Activated CD4-positive, alpha-beta T cell treated with anti-CD3 and anti-CD28 coated beads, Interleukin-2, amount 50 U/mL, for 48 hours (primary cell): ENCODE data around the gene HK1.
"Not testable (repeated sequence)": the region's sequence is repeated elsewhere in the genome, so short reads cannot be mapped to it uniquely, and the experiment has no call there.

ENCODE experiments used
- DNase-seq, 2 experiments: peaks; one replicate each; pipeline ENCODE4 v3.0.0-alpha.2; 2020

HK1 gene

DNA sequence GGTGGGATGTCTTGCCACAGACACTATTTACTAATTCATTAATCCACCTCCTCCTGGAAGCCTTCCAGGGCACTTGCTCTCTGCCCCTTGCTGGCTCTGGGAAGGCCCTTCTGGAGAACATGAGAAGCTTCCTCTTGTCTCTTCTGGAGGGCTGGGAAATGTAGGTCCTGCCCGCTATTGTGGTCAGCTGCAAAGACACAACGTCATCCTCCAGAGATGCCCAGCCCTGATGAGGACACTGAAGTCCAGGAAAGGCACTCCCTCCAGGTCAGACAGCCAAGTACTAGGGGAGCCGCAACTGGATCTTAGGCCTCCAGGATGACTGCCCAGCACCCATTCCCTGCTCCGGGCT, 148.1 kb downstream of the HK1 start:
- no peak for DNase-seq

GRCh38 chr10:69428165-69428564, 149.9 kb downstream of the HK1 start:
- DNase-seq: no peak

DNA sequence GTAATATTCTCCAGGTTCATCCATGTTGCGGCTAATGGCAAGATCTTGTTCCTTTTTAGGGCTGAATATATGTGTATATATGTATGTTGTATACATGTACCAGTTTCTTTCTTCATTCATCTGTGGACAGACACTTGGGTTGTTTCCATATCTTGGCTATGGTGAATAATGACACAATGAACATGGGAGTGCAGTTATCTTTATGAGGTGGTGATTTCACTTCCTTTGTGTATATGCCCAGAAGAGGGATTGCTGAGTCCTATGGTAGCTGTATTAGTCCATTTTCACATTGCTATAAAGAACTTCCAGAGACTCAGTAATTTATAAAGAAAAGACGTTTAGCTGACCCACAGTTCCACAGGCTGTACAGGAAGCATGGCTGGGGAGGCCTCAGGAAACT, 155.9 kb downstream of the HK1 start:
- no peak for DNase-seq

- DNase-seq: no peak
Measured at GRCh38 chr10:69434926-69435325, 156.6 kb downstream of the HK1 start.

GRCh38 chr10:69435966-69436520, 157.7 kb downstream of the HK1 start:
- DNase-seq: no peak

DNA sequence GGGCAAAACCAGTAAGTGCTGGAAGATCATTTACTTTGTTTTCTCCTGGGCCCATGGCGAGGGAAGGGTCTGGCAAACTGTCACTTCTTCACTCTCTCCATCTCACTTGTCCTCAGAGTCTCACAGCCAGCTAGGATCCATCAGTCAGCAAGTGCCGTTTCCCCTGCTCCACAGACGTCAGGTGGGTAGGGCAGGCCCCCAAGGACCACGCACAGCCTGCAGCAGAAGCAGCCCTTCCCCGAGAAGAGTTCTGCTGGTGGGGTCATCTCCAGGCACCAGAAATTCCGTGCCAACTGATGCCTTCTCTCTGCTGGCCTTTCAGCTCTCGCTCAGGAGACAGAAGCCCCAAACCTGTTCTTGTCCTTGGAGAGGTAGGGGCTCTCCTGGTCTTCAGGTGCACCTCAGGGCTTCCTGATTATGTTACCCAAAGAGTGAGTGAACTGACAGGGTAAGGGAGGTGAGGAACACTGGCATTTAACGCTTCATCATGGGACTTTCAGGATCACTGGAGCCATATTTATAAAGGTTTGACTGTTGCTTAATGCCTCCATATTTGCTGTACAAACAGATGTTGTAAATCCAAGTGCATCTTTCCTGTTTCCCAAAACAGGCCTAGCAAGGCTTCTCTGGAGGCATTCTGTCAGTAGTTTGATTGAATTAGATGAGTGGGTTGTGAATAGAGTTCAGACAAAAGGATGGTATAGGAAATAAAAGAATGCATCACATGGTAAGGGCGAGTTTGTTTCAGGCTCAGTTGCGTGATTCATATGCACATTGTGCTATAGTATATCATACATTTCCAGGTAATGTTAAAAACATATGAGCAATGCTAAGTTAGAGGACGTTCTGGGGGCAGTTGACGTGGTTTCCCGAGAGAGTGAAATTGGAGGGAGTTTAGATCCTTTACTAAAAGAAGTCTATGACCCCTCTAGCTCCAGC, 159.3 kb downstream of the HK1 start:
- DNase-seq: no peak

DNA sequence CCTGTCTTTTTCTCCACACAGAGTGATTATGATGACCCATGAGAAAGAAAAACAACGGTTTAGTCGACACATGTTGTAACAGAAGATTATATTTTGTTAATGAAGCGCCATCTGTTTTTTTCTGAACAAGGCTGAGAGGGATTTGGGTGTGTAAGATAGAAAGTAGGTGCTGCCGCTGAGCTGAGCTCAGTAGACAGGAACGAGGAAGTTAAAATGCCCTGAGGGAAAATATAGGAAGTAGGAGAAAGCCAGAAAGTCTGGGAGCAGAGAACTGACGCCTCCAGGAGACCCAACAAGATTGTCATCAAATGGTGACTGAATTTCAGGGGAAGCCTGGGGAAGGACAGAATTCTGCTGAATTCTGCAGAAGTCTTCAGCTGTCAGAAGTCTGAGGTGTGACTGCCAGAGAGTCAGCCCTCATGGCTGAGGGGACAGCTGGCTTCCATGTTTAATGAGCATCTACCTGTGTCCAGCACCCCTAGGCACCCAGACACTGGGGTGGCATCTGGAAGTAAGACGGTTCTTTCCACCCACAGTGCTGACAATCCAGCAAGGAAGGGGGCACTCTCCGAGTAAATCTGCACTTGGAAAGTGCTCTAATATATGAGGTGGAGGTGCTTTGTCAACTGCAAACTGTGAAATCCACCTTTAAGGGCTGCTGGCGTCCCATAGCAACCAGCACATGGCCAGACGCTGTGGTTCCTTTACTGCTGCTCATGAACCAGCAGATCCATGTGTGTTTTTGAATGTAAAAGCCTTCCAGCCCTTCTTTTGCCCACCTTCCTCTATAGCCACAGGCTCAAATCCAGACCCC, 160.4 kb downstream of the HK1 start:
- no peak for DNase-seq

- no peak for DNase-seq
Measured at GRCh38 chr10:69439350-69439739, 161.0 kb downstream of the HK1 start.

DNA sequence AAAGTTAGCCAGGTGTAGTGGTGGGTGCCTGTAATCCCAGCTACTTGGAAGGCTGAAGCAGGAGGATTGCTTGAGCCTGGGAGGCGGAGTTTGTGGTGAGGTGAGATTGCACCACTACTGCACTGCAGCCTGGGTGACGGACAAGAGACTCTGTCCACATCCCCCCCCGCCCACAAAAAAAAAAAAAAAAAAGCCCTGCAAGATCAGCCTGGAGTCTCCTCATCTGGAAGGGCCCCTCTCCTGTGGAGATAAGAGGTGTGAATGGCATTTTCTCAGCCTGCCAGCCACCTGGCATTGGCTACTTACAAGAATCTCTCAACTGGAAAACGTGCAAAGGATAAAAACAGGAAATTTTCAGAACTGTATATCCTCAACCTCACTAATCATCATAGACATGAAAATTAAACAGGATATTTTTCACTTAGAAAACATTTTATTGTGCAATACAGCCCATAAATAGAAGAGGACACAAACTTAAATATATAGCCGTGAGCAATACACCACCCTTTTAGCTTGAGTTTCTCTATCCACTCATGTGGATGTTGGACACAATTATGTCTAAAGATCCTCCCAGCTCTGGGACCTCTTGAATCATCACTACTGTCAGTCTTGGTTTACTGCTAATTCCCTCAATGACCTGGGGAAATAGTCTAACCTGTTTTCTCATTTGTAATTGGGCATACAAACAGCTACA, 161.7 kb downstream of the HK1 start:
- no peak for DNase-seq

GRCh38 chr10:69443354-69443753, 165.1 kb downstream of the HK1 start:
- DNase-seq: no peak

DNA sequence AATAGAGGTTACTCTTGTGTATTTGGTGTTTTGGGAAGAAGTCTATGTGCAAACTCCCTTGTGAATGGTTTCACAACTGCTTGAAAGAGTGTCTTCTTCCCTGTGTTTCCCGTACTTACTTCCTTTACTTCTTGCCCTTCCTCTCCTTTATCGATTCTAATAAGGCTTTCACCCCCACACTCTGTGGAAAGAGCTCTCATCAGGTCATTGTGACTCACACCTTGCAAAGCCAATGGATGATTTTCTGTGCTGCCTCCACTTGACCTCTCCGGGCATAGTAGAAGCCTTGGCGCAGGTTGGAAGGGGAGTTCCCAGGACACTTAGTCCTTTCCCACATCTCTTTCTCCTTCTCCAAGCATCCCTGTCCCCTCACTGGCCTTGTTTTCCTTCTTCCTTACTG, 166.7 kb downstream of the HK1 start:
- no peak for DNase-seq

DNA sequence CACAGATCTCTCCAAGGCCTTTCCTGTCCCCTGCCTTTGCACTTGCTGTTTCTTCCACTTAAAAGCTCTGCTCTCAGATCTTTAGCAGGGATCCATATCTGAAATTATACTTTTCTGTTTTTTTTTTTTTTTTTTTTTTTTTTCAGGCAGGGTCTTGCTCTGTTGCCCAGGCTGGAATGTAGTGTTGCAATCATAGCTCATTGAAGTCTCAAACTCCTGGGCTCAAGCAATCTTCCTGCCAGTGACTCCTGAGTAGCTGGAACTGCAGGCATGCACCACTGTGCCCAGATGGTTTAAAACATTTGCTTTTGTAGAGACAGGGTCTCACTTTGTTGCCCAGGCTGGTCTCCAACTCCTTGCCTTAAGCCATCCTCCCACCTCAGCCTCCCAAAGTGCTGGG, 167.9 kb downstream of the HK1 start:
- DNase-seq: no peak

GRCh38 chr10:69446650-69447151, 168.4 kb downstream of the HK1 start:
- no peak for DNase-seq

DNA sequence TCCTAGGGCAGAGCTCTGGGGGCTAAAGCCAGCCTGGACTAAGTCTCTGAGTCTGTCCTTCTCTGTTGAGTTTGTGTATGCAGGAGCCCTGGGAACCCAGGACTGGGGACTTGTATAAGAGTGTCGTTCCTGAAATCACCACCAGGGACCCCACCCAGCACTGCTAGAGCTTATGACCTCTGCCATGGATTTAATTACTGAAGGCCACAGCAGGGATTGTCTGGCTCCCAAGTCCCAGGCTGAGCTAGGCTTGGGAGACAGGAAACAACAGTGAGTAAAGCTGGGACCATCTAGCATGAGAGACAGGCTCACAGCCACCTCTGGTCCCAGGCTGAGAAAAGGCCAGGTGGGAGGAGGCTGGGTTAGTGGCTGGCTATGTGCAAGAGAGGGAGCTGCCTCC, 171.5 kb downstream of the HK1 start:
- DNase-seq: peak; percentile 47 to 57

DNA sequence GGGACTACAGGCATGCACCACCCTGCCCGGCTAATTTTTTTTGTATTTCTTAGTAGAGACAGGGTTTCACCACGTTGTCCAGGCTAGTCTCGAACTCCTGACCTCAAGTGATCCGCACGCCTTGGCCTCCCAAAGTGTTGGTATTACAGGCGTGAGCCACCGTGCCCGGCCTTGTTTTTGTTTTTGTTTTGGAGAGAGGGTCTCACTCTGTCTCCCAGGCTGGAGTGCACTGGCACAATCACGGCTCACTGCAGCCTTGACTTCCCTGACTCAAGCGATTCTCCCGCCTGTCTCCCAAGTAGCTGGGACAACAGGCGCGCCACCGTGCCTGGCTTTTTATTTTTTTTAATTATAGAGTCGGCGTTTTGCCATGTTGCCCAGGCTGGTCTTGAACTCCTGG, 172.1 kb downstream of the HK1 start:
- DNase-seq: not testable (repeated sequence)

- DNase-seq: peak; percentile 83 to 86
Measured at GRCh38 chr10:69451209-69451783, 173.0 kb downstream of the HK1 start, which contains the start of gene TSPAN15. TSS of gene TSPAN15 (plus strand) at chr10:69451465. CDS start at chr10:69451595, 130 bp downstream.
